GM23338 (cell line): Measurements from ENCODE around the gene RBM23. TPM values are rescaled to one million over a fixed set of nuclear protein-coding genes. Genes with fewer than 3 reads are reported as not detected.

Experiments
- ATAC-seq: fragments of 200-7000 bp; cut with Tn5 transposase; 3 replicates; pipeline ENCODE4 v1.9.1; 2020
- DNase-seq: peaks from one replicate; pipeline ENCODE4 v3.0.0-alpha.2; 2015; ENCODE audit warnings: low spot score
- H2AFZ ChIP-seq: fragments of 200-600 bp; sonication (generic); 2 replicates; pipeline ENCODE4 v1.8.0; 2016; ENCODE audit warnings: antibody characterized with exemption, mild to moderate bottlenecking, moderate library complexity
- H3F3A ChIP-seq: fragments of 200-600 bp; sonication (generic); replicated peaks from 2 replicates; pipeline ENCODE4 v1.8.0; 2017; ENCODE audit warnings: antibody characterized with exemption, mixed run types, low read depth
- H3K27ac ChIP-seq: fragments of 200-600 bp; sonication (generic); 2 replicates; pipeline ENCODE4 v1.6.1; 2016; ENCODE audit warnings: low read depth
- H3K27me3 ChIP-seq: fragments of 200-600 bp; sonication (generic); 2 replicates; pipeline ENCODE4 v1.8.0; 2016; ENCODE audit warnings: mild to moderate bottlenecking, mixed run types, moderate library complexity; ENCODE audit not compliant: insufficient read depth
- H3K36me3 ChIP-seq: fragments of 200-600 bp; sonication (generic); 2 replicates; pipeline ENCODE4 v1.8.0; 2016; ENCODE audit warnings: mild to moderate bottlenecking; ENCODE audit not compliant: insufficient read depth
- H3K4me1 ChIP-seq: fragments of 200-600 bp; sonication (generic); 2 replicates; pipeline ENCODE4 v1.8.0; 2016; ENCODE audit warnings: mild to moderate bottlenecking, moderate library complexity; ENCODE audit not compliant: insufficient read depth
- H3K4me2 ChIP-seq: fragments of 200-600 bp; sonication (generic); 2 replicates; pipeline ENCODE4 v1.7.1; 2017; ENCODE audit warnings: mixed run types
- H3K4me3 ChIP-seq: fragments of 200-600 bp; sonication (generic); 2 replicates; pipeline ENCODE4 v1.6.1; 2016; ENCODE audit warnings: mixed run types
- H3K79me2 ChIP-seq: fragments of 200-600 bp; sonication (generic); replicated peaks from 2 replicates; pipeline ENCODE4 v1.8.0; 2017; ENCODE audit warnings: mild to moderate bottlenecking; ENCODE audit not compliant: insufficient read depth
- H3K9me2 ChIP-seq: fragments of 200-600 bp; sonication (generic); 2 replicates; pipeline ENCODE4 v1.8.0; 2017; ENCODE audit not compliant: insufficient read depth
- H4K20me1 ChIP-seq: fragments of 200-600 bp; sonication (generic); replicated peaks from 2 replicates; pipeline ENCODE4 v1.8.0; 2017; ENCODE audit warnings: mild to moderate bottlenecking; ENCODE audit not compliant: insufficient read depth
- H3K27ac Mint-ChIP-seq: 2 replicates; pipeline ENCODE4 v1.8.0; 2020; ENCODE audit warnings: inconsistent platforms, mild to moderate bottlenecking, moderate library complexity, mixed read lengths
- H3K27me3 Mint-ChIP-seq: 3 replicates; pipeline ENCODE4 v1.8.0; 2022; ENCODE audit warnings: low read depth, mild to moderate bottlenecking, moderate library complexity, mixed read lengths, inconsistent platforms; ENCODE audit not compliant: insufficient read depth, poor library complexity
- H3K36me3 Mint-ChIP-seq: 3 replicates; pipeline ENCODE4 v1.8.0; 2021; ENCODE audit warnings: low read depth, mild to moderate bottlenecking, inconsistent platforms, moderate library complexity, mixed read lengths
- H3K4me1 Mint-ChIP-seq: 3 replicates; pipeline ENCODE4 v1.8.0; 2020; ENCODE audit warnings: mild to moderate bottlenecking, inconsistent platforms, mixed read lengths
- H3K4me3 Mint-ChIP-seq: 3 replicates; pipeline ENCODE4 v1.8.0; 2021; ENCODE audit warnings: moderate library complexity, mild to moderate bottlenecking, inconsistent platforms, mixed read lengths
- H3K9me3 Mint-ChIP-seq: 3 replicates; pipeline ENCODE4 v1.8.0; 2020; ENCODE audit warnings: moderate library complexity, mild to moderate bottlenecking, inconsistent platforms, mixed read lengths
- EZH2 ChIP-seq: fragments of 200-600 bp; sonication (generic); IDR thresholded peaks from one replicate; pipeline ENCODE4 v1.8.0; 2017; ENCODE audit warnings: antibody characterized with exemption, mild to moderate bottlenecking, low read depth; ENCODE audit not compliant: unreplicated experiment
- JUNB ChIP-seq: IDR thresholded peaks from one replicate; pipeline ENCODE4 v1.6.1; 2016; ENCODE audit warnings: antibody characterized with exemption; ENCODE audit not compliant: unreplicated experiment
- NANOG ChIP-seq: IDR thresholded peaks from 2 replicates; pipeline ENCODE4 v1.6.1; 2016; ENCODE audit warnings: antibody characterized with exemption, borderline replicate concordance
- POLR2AphosphoS5 ChIP-seq: IDR thresholded peaks from 2 replicates; pipeline ENCODE4 v1.6.1; 2016; ENCODE audit warnings: antibody characterized with exemption, low read depth
- STAT1 ChIP-seq: IDR thresholded peaks from one replicate; pipeline ENCODE4 v1.6.1; 2016; ENCODE audit warnings: antibody characterized with exemption; ENCODE audit not compliant: unreplicated experiment
- ZNF114 ChIP-seq: fragments of 250-450 bp; sonication (Bioruptor Pico); IDR thresholded peaks from 2 replicates; pipeline ENCODE4 v1.5.0; 2020; ENCODE audit warnings: mild to moderate bottlenecking, moderate library complexity
- ZNF331 ChIP-seq: fragments of 250-450 bp; sonication (Bioruptor Pico); IDR thresholded peaks from 2 replicates; pipeline ENCODE4 v1.5.0; 2020; ENCODE audit warnings: low read depth, mild to moderate bottlenecking, moderate library complexity
- polyA plus RNA-seq: library from polyadenylated mRNA; unstranded; fragments of >200 nt; fragmentation: Nextera tagmentation; extraction: Ambion mirVana; gene quantifications from 2 replicates; pipeline ENCODE4 v1.2.1, GENCODE V29; 2016
- total RNA-seq: library from RNA; depleted of rRNA; stranded (reverse); fragments of >200 nt; shearing (Covaris generic); gene quantifications from 2 replicates; pipeline ENCODE4 v1.2.3, GENCODE V29; 2014
- TF ChIP-seq, protein P1 (sequence below): IDR thresholded peaks from 2 replicates; pipeline ENCODE4 v1.6.1; 2016; ENCODE audit warnings: antibody characterized with exemption
- TF ChIP-seq, protein P2 (sequence below): IDR thresholded peaks from one replicate; pipeline ENCODE4 v1.6.1; 2018; ENCODE audit warnings: antibody characterized with exemption; ENCODE audit not compliant: unreplicated experiment
- TF ChIP-seq, protein P3 (sequence below), 2 experiments: fragments of 200-600 bp in 1 of 2; sonication (generic) in 1 of 2; conservative IDR thresholded peaks; 2 replicates each; pipeline versions ENCODE4 v1.5.1 to v1.6.1; 2016 to 2017; ENCODE audit warnings: antibody characterized with exemption in 2 of 2, low read depth in 2 of 2, mild to moderate bottlenecking in 2 of 2, moderate library complexity in 1 of 2
- TF ChIP-seq, protein P4 (sequence below): fragments of 250-450 bp; sonication (Bioruptor Pico); IDR thresholded peaks from 2 replicates; pipeline ENCODE4 v1.5.0; 2020; ENCODE audit warnings: mild to moderate bottlenecking, moderate library complexity

Gene RBM23
- total and polyA plus RNA-seq, 2 experiments from 2014 or later = 14.4 to 52.8 TPM

DNA sequence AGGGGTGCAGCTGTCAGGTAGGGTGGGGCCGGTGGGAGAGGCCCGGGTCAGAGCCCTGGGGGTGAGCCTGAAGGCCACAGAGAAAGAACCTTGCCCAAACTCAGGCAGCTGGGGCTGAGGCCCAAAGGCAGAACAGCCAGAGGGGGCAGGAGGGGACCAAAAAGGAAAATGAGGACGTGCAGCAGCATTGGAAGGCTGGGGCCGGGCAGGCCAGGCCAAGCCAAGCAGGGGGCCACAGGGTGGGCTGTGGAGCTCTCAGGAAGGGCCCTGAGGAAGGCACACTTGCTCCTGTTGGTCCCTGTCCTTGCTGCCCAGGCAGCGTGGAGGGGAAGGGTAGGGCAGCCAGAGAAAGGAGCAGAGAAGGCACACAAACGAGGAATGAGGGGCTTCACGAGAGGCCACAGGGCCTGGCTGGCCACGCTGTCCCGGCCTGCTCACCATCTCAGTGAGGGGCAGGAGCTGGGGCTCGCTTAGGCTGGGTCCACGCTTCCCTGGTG is 72.1 kb downstream of the RBM23 start:
- H3K9me3 Mint-ChIP-seq = no peaks in the 10 kb centered on the region
- H3K36me3 ChIP-seq = no peaks in the 10 kb centered on the region; the same call in 1 of the 2 replicates
- peaks cover 44% of the 10 kb centered on the region for H3K36me3 Mint-ChIP-seq
- TF ChIP-seq ZNF331 (CRISPR knock-in tag) (no peak), POLR2AphosphoS5 (no peak), ZNF114 (CRISPR knock-in tag) (no peak), NANOG (no peak), EZH2 (no peak), JUNB (no peak), STAT1 (no peak)
- TF ChIP-seq, protein P1, sequence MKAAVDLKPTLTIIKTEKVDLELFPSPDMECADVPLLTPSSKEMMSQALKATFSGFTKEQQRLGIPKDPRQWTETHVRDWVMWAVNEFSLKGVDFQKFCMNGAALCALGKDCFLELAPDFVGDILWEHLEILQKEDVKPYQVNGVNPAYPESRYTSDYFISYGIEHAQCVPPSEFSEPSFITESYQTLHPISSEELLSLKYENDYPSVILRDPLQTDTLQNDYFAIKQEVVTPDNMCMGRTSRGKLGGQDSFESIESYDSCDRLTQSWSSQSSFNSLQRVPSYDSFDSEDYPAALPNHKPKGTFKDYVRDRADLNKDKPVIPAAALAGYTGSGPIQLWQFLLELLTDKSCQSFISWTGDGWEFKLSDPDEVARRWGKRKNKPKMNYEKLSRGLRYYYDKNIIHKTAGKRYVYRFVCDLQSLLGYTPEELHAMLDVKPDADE = no peak
- TF ChIP-seq, protein P2, sequence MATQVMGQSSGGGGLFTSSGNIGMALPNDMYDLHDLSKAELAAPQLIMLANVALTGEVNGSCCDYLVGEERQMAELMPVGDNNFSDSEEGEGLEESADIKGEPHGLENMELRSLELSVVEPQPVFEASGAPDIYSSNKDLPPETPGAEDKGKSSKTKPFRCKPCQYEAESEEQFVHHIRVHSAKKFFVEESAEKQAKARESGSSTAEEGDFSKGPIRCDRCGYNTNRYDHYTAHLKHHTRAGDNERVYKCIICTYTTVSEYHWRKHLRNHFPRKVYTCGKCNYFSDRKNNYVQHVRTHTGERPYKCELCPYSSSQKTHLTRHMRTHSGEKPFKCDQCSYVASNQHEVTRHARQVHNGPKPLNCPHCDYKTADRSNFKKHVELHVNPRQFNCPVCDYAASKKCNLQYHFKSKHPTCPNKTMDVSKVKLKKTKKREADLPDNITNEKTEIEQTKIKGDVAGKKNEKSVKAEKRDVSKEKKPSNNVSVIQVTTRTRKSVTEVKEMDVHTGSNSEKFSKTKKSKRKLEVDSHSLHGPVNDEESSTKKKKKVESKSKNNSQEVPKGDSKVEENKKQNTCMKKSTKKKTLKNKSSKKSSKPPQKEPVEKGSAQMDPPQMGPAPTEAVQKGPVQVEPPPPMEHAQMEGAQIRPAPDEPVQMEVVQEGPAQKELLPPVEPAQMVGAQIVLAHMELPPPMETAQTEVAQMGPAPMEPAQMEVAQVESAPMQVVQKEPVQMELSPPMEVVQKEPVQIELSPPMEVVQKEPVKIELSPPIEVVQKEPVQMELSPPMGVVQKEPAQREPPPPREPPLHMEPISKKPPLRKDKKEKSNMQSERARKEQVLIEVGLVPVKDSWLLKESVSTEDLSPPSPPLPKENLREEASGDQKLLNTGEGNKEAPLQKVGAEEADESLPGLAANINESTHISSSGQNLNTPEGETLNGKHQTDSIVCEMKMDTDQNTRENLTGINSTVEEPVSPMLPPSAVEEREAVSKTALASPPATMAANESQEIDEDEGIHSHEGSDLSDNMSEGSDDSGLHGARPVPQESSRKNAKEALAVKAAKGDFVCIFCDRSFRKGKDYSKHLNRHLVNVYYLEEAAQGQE = no peak
- TF ChIP-seq, protein P3, sequence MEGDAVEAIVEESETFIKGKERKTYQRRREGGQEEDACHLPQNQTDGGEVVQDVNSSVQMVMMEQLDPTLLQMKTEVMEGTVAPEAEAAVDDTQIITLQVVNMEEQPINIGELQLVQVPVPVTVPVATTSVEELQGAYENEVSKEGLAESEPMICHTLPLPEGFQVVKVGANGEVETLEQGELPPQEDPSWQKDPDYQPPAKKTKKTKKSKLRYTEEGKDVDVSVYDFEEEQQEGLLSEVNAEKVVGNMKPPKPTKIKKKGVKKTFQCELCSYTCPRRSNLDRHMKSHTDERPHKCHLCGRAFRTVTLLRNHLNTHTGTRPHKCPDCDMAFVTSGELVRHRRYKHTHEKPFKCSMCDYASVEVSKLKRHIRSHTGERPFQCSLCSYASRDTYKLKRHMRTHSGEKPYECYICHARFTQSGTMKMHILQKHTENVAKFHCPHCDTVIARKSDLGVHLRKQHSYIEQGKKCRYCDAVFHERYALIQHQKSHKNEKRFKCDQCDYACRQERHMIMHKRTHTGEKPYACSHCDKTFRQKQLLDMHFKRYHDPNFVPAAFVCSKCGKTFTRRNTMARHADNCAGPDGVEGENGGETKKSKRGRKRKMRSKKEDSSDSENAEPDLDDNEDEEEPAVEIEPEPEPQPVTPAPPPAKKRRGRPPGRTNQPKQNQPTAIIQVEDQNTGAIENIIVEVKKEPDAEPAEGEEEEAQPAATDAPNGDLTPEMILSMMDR (conservative IDR thresholded peaks at IDR 0.05; ENCODE audit: low read depth in 2 of 2) = no peak
- TF ChIP-seq, protein P4, sequence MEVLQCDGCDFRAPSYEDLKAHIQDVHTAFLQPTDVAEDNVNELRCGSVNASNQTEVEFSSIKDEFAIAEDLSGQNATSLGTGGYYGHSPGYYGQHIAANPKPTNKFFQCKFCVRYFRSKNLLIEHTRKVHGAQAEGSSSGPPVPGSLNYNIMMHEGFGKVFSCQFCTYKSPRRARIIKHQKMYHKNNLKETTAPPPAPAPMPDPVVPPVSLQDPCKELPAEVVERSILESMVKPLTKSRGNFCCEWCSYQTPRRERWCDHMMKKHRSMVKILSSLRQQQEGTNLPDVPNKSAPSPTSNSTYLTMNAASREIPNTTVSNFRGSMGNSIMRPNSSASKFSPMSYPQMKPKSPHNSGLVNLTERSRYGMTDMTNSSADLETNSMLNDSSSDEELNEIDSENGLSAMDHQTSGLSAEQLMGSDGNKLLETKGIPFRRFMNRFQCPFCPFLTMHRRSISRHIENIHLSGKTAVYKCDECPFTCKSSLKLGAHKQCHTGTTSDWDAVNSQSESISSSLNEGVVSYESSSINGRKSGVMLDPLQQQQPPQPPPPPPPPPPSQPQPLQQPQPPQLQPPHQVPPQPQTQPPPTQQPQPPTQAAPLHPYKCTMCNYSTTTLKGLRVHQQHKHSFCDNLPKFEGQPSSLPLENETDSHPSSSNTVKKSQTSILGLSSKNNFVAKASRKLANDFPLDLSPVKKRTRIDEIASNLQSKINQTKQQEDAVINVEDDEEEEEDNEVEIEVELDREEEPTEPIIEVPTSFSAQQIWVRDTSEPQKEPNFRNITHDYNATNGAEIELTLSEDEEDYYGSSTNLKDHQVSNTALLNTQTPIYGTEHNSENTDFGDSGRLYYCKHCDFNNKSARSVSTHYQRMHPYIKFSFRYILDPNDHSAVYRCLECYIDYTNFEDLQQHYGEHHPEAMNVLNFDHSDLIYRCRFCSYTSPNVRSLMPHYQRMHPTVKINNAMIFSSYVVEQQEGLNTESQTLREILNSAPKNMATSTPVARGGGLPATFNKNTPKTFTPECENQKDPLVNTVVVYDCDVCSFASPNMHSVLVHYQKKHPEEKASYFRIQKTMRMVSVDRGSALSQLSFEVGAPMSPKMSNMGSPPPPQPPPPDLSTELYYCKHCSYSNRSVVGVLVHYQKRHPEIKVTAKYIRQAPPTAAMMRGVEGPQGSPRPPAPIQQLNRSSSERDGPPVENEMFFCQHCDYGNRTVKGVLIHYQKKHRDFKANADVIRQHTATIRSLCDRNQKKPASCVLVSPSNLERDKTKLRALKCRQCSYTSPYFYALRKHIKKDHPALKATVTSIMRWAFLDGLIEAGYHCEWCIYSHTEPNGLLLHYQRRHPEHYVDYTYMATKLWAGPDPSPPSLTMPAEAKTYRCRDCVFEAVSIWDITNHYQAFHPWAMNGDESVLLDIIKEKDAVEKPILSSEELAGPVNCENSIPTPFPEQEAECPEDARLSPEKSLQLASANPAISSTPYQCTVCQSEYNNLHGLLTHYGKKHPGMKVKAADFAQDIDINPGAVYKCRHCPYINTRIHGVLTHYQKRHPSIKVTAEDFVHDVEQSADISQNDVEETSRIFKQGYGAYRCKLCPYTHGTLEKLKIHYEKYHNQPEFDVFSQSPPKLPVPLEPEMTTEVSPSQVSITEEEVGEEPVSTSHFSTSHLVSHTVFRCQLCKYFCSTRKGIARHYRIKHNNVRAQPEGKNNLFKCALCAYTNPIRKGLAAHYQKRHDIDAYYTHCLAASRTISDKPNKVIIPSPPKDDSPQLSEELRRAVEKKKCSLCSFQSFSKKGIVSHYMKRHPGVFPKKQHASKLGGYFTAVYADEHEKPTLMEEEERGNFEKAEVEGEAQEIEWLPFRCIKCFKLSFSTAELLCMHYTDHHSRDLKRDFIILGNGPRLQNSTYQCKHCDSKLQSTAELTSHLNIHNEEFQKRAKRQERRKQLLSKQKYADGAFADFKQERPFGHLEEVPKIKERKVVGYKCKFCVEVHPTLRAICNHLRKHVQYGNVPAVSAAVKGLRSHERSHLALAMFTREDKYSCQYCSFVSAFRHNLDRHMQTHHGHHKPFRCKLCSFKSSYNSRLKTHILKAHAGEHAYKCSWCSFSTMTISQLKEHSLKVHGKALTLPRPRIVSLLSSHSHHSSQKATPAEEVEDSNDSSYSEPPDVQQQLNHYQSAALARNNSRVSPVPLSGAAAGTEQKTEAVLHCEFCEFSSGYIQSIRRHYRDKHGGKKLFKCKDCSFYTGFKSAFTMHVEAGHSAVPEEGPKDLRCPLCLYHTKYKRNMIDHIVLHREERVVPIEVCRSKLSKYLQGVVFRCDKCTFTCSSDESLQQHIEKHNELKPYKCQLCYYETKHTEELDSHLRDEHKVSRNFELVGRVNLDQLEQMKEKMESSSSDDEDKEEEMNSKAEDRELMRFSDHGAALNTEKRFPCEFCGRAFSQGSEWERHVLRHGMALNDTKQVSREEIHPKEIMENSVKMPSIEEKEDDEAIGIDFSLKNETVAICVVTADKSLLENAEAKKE (CRISPR knock-in tag) = no peak
- H3K27me3 ChIP-seq = no peaks in the 10 kb centered on the region
- H3K4me3 ChIP-seq = no peak overlapping the region
- DNase-seq (no peak), ATAC-seq (no peak)
- no peak overlapping the region for H3K27ac ChIP-seq
- H3K4me2 ChIP-seq = no peak overlapping the region
- peaks cover 14% of the 10 kb centered on the region for H3F3A ChIP-seq
- H3K9me2 ChIP-seq = no peaks in the 10 kb centered on the region
- no peak overlapping the region for H3K4me3 Mint-ChIP-seq
- peaks cover 19% of the 10 kb centered on the region for H3K4me1 ChIP-seq
- peaks cover 10% of the 10 kb centered on the region for H3K27me3 Mint-ChIP-seq
- peaks cover 25% of the 10 kb centered on the region for H3K4me1 Mint-ChIP-seq
- no peaks in the 10 kb centered on the region for H4K20me1 ChIP-seq
- H2AFZ ChIP-seq = no peak overlapping the region
- H3K79me2 ChIP-seq = no peaks in the 10 kb centered on the region
- H3K27ac Mint-ChIP-seq = no peak overlapping the region
